ENCODE results near the gene CACNA1A.

CACNA1A gene

GRCh38 chr19:13399746-13400145 is 106.5 kb downstream of the CACNA1A start:
- H3K27ac ChIP-seq (ENCODE audit: low read depth, low read length), result no peak overlapping the region

DNA sequence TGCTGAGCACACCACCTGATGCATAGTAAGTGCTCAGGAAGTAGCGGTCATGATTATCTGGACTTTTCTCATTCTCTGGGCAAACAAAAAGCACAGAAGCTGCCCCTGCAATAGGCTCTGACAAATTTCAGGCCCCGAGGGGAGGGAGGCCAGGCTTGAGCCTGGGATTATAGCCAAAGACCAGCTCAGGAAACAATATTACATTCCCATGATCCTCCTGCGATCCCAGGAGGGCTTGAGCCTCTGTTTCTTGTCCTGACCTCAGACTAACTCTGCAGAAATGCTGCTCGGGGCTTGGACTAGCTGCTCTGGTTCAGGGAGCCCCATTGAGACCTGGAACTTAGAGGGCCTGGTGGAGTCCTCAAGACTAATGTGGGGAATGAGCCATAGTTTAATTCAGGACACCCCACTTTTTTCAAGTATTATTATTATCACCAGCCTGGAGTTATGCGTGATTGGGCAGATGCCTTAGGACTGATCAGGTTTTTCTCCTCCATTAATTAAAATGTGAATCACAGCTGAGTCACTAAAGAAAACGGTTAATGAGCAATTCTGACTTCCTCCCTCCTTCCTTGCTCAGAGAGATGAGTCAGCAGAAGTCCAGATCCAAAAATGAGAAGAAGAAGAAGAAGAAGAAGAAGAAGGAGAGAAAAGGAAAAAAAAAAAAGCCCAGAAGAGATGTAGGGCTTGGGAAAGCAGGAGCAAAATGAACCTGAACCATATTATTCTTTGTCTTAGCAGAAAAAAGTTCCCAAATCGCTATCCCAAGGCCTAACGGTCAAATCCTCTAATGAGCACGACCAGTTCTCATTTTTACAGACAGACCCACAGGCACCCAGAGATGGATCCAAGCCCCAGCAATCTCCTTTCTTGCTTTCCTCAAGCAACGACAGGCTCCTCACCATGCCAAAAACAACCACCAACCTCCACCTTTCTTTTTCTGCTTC is 107.2 kb downstream of the CACNA1A start:
- Histone ChIP-seq H4K20me1 (ENCODE audit: low read depth, low read length) (no peaks in the 10 kb centered on the region), H3F3A (ENCODE audit: insufficient read depth) (no peaks in the 10 kb centered on the region), H2AFZ (ENCODE audit: low read depth, low read length, severe bottlenecking) (no peak overlapping the region), H3K27me3 (ENCODE audit: low read length) (no peaks in the 10 kb centered on the region), H3K9me3 (ENCODE audit: insufficient read depth, low read length) (no peaks in the 10 kb centered on the region), H3K79me2 (ENCODE audit: insufficient read depth, low read length) (no peaks in the 10 kb centered on the region), H3K9ac (ENCODE audit: low read length) (no peak overlapping the region), H3K27ac (ENCODE audit: low read depth, low read length) (no peak overlapping the region), H3K36me3 (ENCODE audit: low read length) (no peaks in the 10 kb centered on the region), H3K9me2 (replicated peaks; ENCODE audit: insufficient read depth, low read length) (no peaks in the 10 kb centered on the region), H3K4me3 (ENCODE audit: insufficient read depth, low read length, poor library complexity, severe bottlenecking) (no peak overlapping the region), H3K4me2 (ENCODE audit: low read depth, low read length, poor library complexity, severe bottlenecking) (no peak overlapping the region)
- TF ChIP-seq, protein P1, sequence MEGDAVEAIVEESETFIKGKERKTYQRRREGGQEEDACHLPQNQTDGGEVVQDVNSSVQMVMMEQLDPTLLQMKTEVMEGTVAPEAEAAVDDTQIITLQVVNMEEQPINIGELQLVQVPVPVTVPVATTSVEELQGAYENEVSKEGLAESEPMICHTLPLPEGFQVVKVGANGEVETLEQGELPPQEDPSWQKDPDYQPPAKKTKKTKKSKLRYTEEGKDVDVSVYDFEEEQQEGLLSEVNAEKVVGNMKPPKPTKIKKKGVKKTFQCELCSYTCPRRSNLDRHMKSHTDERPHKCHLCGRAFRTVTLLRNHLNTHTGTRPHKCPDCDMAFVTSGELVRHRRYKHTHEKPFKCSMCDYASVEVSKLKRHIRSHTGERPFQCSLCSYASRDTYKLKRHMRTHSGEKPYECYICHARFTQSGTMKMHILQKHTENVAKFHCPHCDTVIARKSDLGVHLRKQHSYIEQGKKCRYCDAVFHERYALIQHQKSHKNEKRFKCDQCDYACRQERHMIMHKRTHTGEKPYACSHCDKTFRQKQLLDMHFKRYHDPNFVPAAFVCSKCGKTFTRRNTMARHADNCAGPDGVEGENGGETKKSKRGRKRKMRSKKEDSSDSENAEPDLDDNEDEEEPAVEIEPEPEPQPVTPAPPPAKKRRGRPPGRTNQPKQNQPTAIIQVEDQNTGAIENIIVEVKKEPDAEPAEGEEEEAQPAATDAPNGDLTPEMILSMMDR (IDR thresholded peaks at IDR 0.05; ENCODE audit: insufficient read depth, low read length, poor library complexity, severe bottlenecking), result no peak

More at GRCh38 chr19:13399746-13400145, 106.5 kb downstream of the CACNA1A start:
- no peak overlapping the region for H3K4me2 ChIP-seq (ENCODE audit: low read depth, low read length, poor library complexity, severe bottlenecking)
- H3K9me3 ChIP-seq (ENCODE audit: insufficient read depth, low read length), result no peaks in the 10 kb centered on the region
- no peak for TF ChIP-seq EZH2phosphoT487 (conservative IDR thresholded peaks at IDR 0.05; ENCODE audit: low read length)
- TF ChIP-seq, protein P1 (IDR thresholded peaks at IDR 0.05; ENCODE audit: insufficient read depth, low read length, poor library complexity, severe bottlenecking), result no peak
- no peak overlapping the region for H3K9ac ChIP-seq (ENCODE audit: low read length)
- no peak overlapping the region for H3K4me3 ChIP-seq (ENCODE audit: insufficient read depth, low read length, poor library complexity, severe bottlenecking)
- no peaks in the 10 kb centered on the region for H4K20me1 ChIP-seq (ENCODE audit: low read depth, low read length)
- no peaks in the 10 kb centered on the region for H3K36me3 ChIP-seq (ENCODE audit: low read length)
- H3K79me2 ChIP-seq (ENCODE audit: insufficient read depth, low read length), result no peaks in the 10 kb centered on the region
- H3K9me2 ChIP-seq (replicated peaks; ENCODE audit: insufficient read depth, low read length), result no peaks in the 10 kb centered on the region
- H2AFZ ChIP-seq (ENCODE audit: low read depth, low read length, severe bottlenecking), result no peak overlapping the region
- H3K27me3 ChIP-seq (ENCODE audit: low read length), result no peaks in the 10 kb centered on the region
- no peaks in the 10 kb centered on the region for H3F3A ChIP-seq (ENCODE audit: insufficient read depth)

DNA sequence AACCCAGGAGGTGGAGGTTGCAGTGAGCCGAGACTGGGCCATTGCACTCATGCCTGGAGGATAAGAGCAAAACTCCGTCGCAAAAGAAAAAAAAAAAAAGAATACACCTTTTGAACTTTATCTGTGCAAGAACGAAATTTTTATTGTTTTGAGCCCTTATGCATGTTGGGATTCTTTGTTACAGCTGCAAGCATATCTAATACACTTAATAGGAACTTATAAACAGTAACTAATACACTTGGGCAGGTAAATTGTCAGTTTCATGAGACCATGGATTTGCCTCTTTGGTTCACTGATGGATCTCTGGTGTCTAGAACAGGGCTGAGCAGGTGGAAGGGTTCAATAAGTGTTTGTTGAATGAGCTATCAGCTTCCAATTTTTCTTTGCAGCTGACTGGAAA is 108.1 kb downstream of the CACNA1A start:
- TF ChIP-seq EZH2phosphoT487 (conservative IDR thresholded peaks at IDR 0.05; ENCODE audit: low read length), result no peak
- TF ChIP-seq, protein P1 (IDR thresholded peaks at IDR 0.05; ENCODE audit: insufficient read depth, low read length, poor library complexity, severe bottlenecking), result no peak
- Histone ChIP-seq H2AFZ (ENCODE audit: low read depth, low read length, severe bottlenecking) (no peak overlapping the region), H3K27ac (ENCODE audit: low read depth, low read length) (no peak overlapping the region), H3K9me2 (replicated peaks; ENCODE audit: insufficient read depth, low read length) (no peaks in the 10 kb centered on the region), H3K36me3 (ENCODE audit: low read length) (no peaks in the 10 kb centered on the region), H4K20me1 (ENCODE audit: low read depth, low read length) (no peaks in the 10 kb centered on the region), H3F3A (ENCODE audit: insufficient read depth) (no peaks in the 10 kb centered on the region), H3K9me3 (ENCODE audit: insufficient read depth, low read length) (no peaks in the 10 kb centered on the region), H3K4me2 (ENCODE audit: low read depth, low read length, poor library complexity, severe bottlenecking) (no peak overlapping the region), H3K27me3 (ENCODE audit: low read length) (no peaks in the 10 kb centered on the region), H3K79me2 (ENCODE audit: insufficient read depth, low read length) (no peaks in the 10 kb centered on the region), H3K4me3 (ENCODE audit: insufficient read depth, low read length, poor library complexity, severe bottlenecking) (no peak overlapping the region), H3K9ac (ENCODE audit: low read length) (no peak overlapping the region)

All from SU-DHL-6 (cell line).